HepG2 (cell line): ENCODE results near the gene TBC1D2B. TPM values are rescaled to one million over a fixed set of nuclear protein-coding genes. Genes with fewer than 3 reads are reported as not detected.

Experiments
- CSRNP2 ChIP-seq: sonication (generic); formaldehyde crosslinking; conservative IDR thresholded peaks from 2 replicates; pipeline ENCODE4 v1.8.0; 2022; ENCODE audit warnings: low read depth, missing genetic modification reagents
- GRHL1 ChIP-seq: sonication (generic); formaldehyde crosslinking; conservative IDR thresholded peaks from 2 replicates; pipeline ENCODE4 v1.8.0; 2022; ENCODE audit warnings: missing genetic modification reagents
- HMGXB4 ChIP-seq, 2 experiments: sonication (generic) in 1 of 2; formaldehyde crosslinking in 1 of 2; IDR thresholded peaks; 2 replicates each; pipeline versions ENCODE4 v1.4.0 to v1.6.1; 2018 to 2020; ENCODE audit warnings: missing genetic modification reagents in 2 of 2, borderline replicate concordance in 1 of 2, low read depth in 1 of 2, mild to moderate bottlenecking in 1 of 2, missing biosample characterization in 1 of 2
- ZBED4 ChIP-seq: sonication (generic); formaldehyde crosslinking; IDR thresholded peaks from 2 replicates; pipeline ENCODE4 v1.4.0; 2020; ENCODE audit warnings: missing genetic modification reagents, borderline replicate concordance
- ZFYVE20 ChIP-seq: sonication (generic); formaldehyde crosslinking; IDR thresholded peaks from 2 replicates; pipeline ENCODE4 v1.8.0; 2023; ENCODE audit warnings: low read depth, mild to moderate bottlenecking, moderate library complexity, missing genetic modification reagents, borderline replicate concordance
- ZNF607 ChIP-seq: sonication (generic); formaldehyde crosslinking; IDR thresholded peaks from 2 replicates; pipeline ENCODE4 v1.5.1; 2020; ENCODE audit warnings: missing genetic modification reagents, mild to moderate bottlenecking, borderline replicate concordance
- polyA plus RNA-seq, 8 experiments: library from polyadenylated mRNA; depleted of rRNA in 3 of 8; stranded (reverse) in 7 of 8; unstranded in 1 of 8; fragments of >200 nt; fragmentation: Illumina TruSeq in 4 of 8; extraction: Trizol in 4 of 8; gene quantifications; 2 replicates each; pipeline versions ENCODE4 v1.2.1 to v1.2.3, GENCODE V29; 2011 to 2016; ENCODE audit warnings: low read depth in 4 of 8, missing spikeins in 1 of 8, mixed read lengths in 1 of 8; ENCODE audit not compliant: insufficient read depth in 1 of 8
- total RNA-seq, 5 experiments: library from RNA; depleted of rRNA; stranded (reverse); fragments of >200 nt; fragmentation: Illumina TruSeq; extraction: Trizol; gene quantifications; 2 replicates each; pipeline ENCODE4 v1.2.3, GENCODE V29; 2016; ENCODE audit warnings: low read depth in 1 of 5

The TBC1D2B gene
- total and polyA plus RNA-seq, 2 of the 13 experiments (the other 11 are each of a cell fraction or from before 2014, with no cell fraction given), result 10.1 to 14.4 TPM

GRCh38 chr15:78004222-78004727 is 73.2 kb downstream of the TBC1D2B start (continued):
- TF ChIP-seq CSRNP2 (CRISPR knock-in tag), result no peak
- no peak for TF ChIP-seq GRHL1
- no peak for TF ChIP-seq ZNF607 (CRISPR knock-in tag)
- TF ChIP-seq ZFYVE20 (CRISPR knock-in tag), result no peak
- TF ChIP-seq HMGXB4 (CRISPR knock-in tag; IDR thresholded peaks at IDR 0.05; ENCODE audit: borderline replicate concordance in 1 of 2, low read depth in 1 of 2), result no peak
- TF ChIP-seq ZBED4 (CRISPR knock-in tag), result no peak
